SK-N-SH (cell line): ENCODE results near the gene MMP28. TPM values are rescaled to one million over a fixed set of nuclear protein-coding genes. Genes with fewer than 3 reads are reported as not detected.
A peak's percentile ranks its signal among the peaks of the same experiment; 100 is the strongest.

ENCODE experiments used
- CTCF ChIA-PET: fragments of 300-600, 350-600 bp; formaldehyde crosslinking; extraction: SDS; loops from one replicate; lab custom pipeline; 2021; lab: Yijun Ruan, JAX
- POLR2A ChIA-PET: fragments of 350-600 bp; sonication (Branson Sonifier 250); formaldehyde crosslinking; extraction: SDS; loops from one replicate; lab custom pipeline; 2020; ENCODE audit warnings: antibody characterized with exemption, inconsistent platforms; lab: Yijun Ruan, JAX
- DNase-seq: peaks from one replicate; pipeline ENCODE4 v3.0.0; 2012
- H2AFZ ChIP-seq: fragments of 200-600 bp; sonication (generic); 2 replicates; pipeline ENCODE4 v1.8.1; 2016; ENCODE audit warnings: antibody characterized with exemption, mild to moderate bottlenecking, low read depth
- H3F3A ChIP-seq: fragments of 200-600 bp; sonication (generic); replicated peaks from 2 replicates; pipeline ENCODE3; 2016; ENCODE audit warnings: antibody characterized with exemption, mild to moderate bottlenecking; ENCODE audit not compliant: insufficient read depth
- H3K27ac ChIP-seq, 2 experiments: fragments of 200-500 bp in 1 of 2; fragments of 200-600 bp in 1 of 2; sonication (Bioruptor generic) in 1 of 2; sonication (generic), shearing (Covaris generic) in 1 of 2; 2 replicates each; pipeline versions ENCODE4 v1.5.1 to v1.6.1; 2014 to 2016; ENCODE audit warnings: low read depth in 2 of 2, inconsistent platforms in 1 of 2, low read length in 1 of 2, mild to moderate bottlenecking in 1 of 2, mixed read lengths in 1 of 2
- H3K27me3 ChIP-seq: fragments of 200-600 bp; sonication (generic), shearing (Covaris generic); 2 replicates; pipeline ENCODE4 v1.6.1; 2016; ENCODE audit warnings: mixed run types; ENCODE audit not compliant: insufficient read depth
- H3K36me3 ChIP-seq, 2 experiments: fragments of 200-500 bp in 1 of 2; fragments of 200-600 bp in 1 of 2; sonication (Bioruptor generic) in 1 of 2; sonication (generic) in 1 of 2; replicated peaks in 1 of 2; 2 replicates each; pipeline versions ENCODE3 to v1.5.1; 2014 to 2016; ENCODE audit warnings: low read length in 1 of 2, mild to moderate bottlenecking in 1 of 2; ENCODE audit not compliant: insufficient read depth in 2 of 2, control insufficient read depth in 1 of 2
- H3K4me1 ChIP-seq, 2 experiments: fragments of 200-500 bp in 1 of 2; fragments of 200-600 bp in 1 of 2; sonication (Bioruptor generic) in 1 of 2; sonication (generic), shearing (Covaris generic) in 1 of 2; 2 replicates each; pipeline versions ENCODE4 v1.5.1 to v1.6.1; 2014 to 2016; ENCODE audit warnings: low read depth in 1 of 2, low read length in 1 of 2, mixed run types in 1 of 2; ENCODE audit not compliant: insufficient read depth in 2 of 2, control insufficient read depth in 1 of 2
- H3K4me2 ChIP-seq: fragments of 200-600 bp; sonication (generic), shearing (Covaris generic); 2 replicates; pipeline ENCODE4 v1.6.1; 2017; ENCODE audit warnings: mixed run types
- H3K4me3 ChIP-seq, 2 experiments: fragments of 200-500 bp in 1 of 2; fragments of 200-600 bp in 1 of 2; sonication (Bioruptor generic) in 1 of 2; sonication (generic), shearing (Covaris generic) in 1 of 2; 2 replicates each; pipeline versions ENCODE4 v1.5.1 to v1.8.1; 2014 to 2016; ENCODE audit warnings: low read depth in 2 of 2, inconsistent platforms in 1 of 2, low read length in 1 of 2, mild to moderate bottlenecking in 1 of 2, mixed read lengths in 1 of 2, moderate library complexity in 1 of 2
- H3K79me2 ChIP-seq: fragments of 200-600 bp; sonication (generic); 2 replicates; pipeline ENCODE4 v1.8.1; 2017; ENCODE audit warnings: mild to moderate bottlenecking; ENCODE audit not compliant: insufficient read depth
- H3K9ac ChIP-seq: fragments of 200-600 bp; sonication (generic); 2 replicates; pipeline ENCODE4 v1.6.1; 2017; ENCODE audit warnings: mixed run types
- H3K9me2 ChIP-seq: fragments of 200-600 bp; sonication (generic); 2 replicates; pipeline ENCODE4 v1.6.1; 2017; ENCODE audit warnings: mixed run types
- H3K9me3 ChIP-seq: fragments of 200-600 bp; sonication (generic); 2 replicates; pipeline ENCODE4 v1.6.1; 2017; ENCODE audit warnings: mixed run types, mild to moderate bottlenecking, moderate library complexity
- H4K20me1 ChIP-seq: fragments of 200-600 bp; sonication (generic); 2 replicates; pipeline ENCODE4 v1.6.1; 2017; ENCODE audit warnings: mild to moderate bottlenecking, mixed run types; ENCODE audit not compliant: insufficient read depth
- ELF1 ChIP-seq: IDR thresholded peaks from 2 replicates; pipeline ENCODE4 v1.4.0; 2012
- EZH2phosphoT487 ChIP-seq: fragments of 200-600 bp; sonication (generic); IDR thresholded peaks from 2 replicates; pipeline ENCODE4 v1.6.1; 2017; ENCODE audit warnings: low read depth, mixed run types, mild to moderate bottlenecking, antibody characterized with exemption, moderate library complexity, borderline replicate concordance
- JUND ChIP-seq: IDR thresholded peaks from 2 replicates; pipeline ENCODE4 v1.4.0; 2012
- MEF2A ChIP-seq: IDR thresholded peaks from 2 replicates; pipeline ENCODE4 v1.4.0; 2012; ENCODE audit warnings: low read depth, borderline replicate concordance
- NFIC ChIP-seq: IDR thresholded peaks from 2 replicates; pipeline ENCODE4 v1.4.0; 2012; ENCODE audit warnings: borderline replicate concordance
- NRF1 ChIP-seq: IDR thresholded peaks from 2 replicates; pipeline ENCODE4 v1.6.1; 2012; ENCODE audit warnings: low read depth, mild to moderate bottlenecking, low read length
- POLR2AphosphoS5 ChIP-seq: IDR thresholded peaks from 2 replicates; pipeline ENCODE4 v1.6.1; 2012; ENCODE audit warnings: low read depth, low read length
- RCOR1 ChIP-seq: fragments of 150-350 bp; IDR thresholded peaks from 2 replicates; pipeline ENCODE4 v1.6.1; 2017; ENCODE audit warnings: antibody characterized with exemption, low read length
- RFX5 ChIP-seq: IDR thresholded peaks from 2 replicates; pipeline ENCODE4 v1.6.1; 2012; ENCODE audit warnings: mild to moderate bottlenecking, improper control_type of control experiment, low read length
- RXRA ChIP-seq: IDR thresholded peaks from 2 replicates; pipeline ENCODE4 v1.4.0; 2012; ENCODE audit warnings: low read depth, mild to moderate bottlenecking, borderline replicate concordance
- SIN3A ChIP-seq: IDR thresholded peaks from 2 replicates; pipeline ENCODE4 v1.6.1; 2012; ENCODE audit warnings: low read depth, mild to moderate bottlenecking, low read length, moderate library complexity, borderline replicate concordance
- TAF1 ChIP-seq: IDR thresholded peaks from 2 replicates; pipeline ENCODE4 v1.6.1; 2012; ENCODE audit warnings: low read depth, mild to moderate bottlenecking, low read length, moderate library complexity, borderline replicate concordance
- TEAD4 ChIP-seq: IDR thresholded peaks from 2 replicates; pipeline ENCODE4 v1.4.0; 2012; ENCODE audit warnings: mild to moderate bottlenecking, borderline replicate concordance; ENCODE audit not compliant: insufficient read depth
- WGBS: methylation state at CpG from one replicate; pipeline ENCODE4 v1.1.6; 2017; ENCODE audit warnings: low lambda C conversion rate; 5-methylcytosine and 5-hydroxymethylcytosine counted together
- polyA plus RNA-seq, 3 experiments: library from polyadenylated mRNA; depleted of rRNA; stranded (reverse); fragments of >200 nt; gene quantifications; 2 replicates each; pipeline ENCODE4 v1.2.3, GENCODE V29; 2012
- TF ChIP-seq, protein P1 (sequence below): IDR thresholded peaks from 2 replicates; pipeline ENCODE4 v1.4.0; 2012; ENCODE audit warnings: low read depth, borderline replicate concordance
- TF ChIP-seq, protein P2 (sequence below): IDR thresholded peaks from 2 replicates; pipeline ENCODE4; 2012
- TF ChIP-seq, protein P3 (sequence below): fragments of 200-600 bp; sonication (generic); IDR thresholded peaks from 2 replicates; pipeline ENCODE4 v1.6.1; 2017; ENCODE audit warnings: antibody characterized with exemption, mild to moderate bottlenecking, moderate library complexity

Gene MMP28
- polyA plus RNA-seq, 1 of the 3 experiments (the other 2 are of a cell fraction): 0.33 TPM

DNA sequence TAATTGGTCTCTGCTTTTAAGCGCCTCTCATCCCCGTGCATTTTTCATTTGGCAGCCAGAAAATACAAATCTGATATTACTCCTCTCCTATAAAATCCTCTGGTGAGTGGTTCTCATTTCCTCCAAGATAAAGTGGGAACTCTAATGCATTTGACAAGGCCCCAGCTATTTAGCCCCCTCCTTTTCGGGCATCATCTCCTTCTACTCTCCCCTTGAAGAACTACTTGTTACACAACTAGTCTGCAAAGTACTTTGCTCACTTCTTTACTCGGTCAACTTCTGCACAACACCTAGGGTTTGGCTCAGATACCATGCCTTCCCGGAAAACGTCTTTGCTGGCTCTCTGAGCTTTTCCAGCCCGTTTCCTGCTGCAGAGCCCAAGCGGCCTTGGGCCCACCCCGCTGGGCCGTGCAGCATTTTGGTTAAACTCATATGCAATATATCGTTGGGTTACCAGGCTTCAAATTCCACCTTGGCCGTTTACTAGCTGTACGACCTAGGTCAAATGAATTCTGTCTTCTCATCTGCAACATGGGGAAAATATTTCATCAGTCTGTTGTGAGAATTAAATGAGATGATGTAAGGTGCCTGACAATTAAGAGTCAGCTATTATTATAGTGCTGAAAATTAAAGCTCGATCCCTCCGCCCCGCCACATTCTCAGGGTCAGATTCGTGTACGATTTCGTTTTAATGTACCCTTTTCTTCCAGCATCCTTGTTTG, 13.0 kb upstream of the MMP28 start:
- 43% methylated on average over 19 of the region's 19 CpGs for WGBS
- no peaks in the 10 kb centered on the region for H3K9me2 ChIP-seq
- H3F3A ChIP-seq: no peaks in the 10 kb centered on the region
- H3K36me3 ChIP-seq: peaks cover 0 to 12% of the 10 kb centered on the region in 2 experiments
- TF ChIP-seq TAF1 (no peak), EZH2phosphoT487 (no peak), RXRA (no peak), SIN3A (no peak), JUND (no peak), RCOR1 (no peak), MEF2A (no peak), POLR2AphosphoS5 (no peak), ELF1 (no peak), TEAD4 (no peak), NRF1 (no peak), RFX5 (no peak), NFIC (no peak)
- TF ChIP-seq, protein P1, sequence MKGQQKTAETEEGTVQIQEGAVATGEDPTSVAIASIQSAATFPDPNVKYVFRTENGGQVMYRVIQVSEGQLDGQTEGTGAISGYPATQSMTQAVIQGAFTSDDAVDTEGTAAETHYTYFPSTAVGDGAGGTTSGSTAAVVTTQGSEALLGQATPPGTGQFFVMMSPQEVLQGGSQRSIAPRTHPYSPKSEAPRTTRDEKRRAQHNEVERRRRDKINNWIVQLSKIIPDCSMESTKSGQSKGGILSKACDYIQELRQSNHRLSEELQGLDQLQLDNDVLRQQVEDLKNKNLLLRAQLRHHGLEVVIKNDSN: no peak
- TF ChIP-seq, protein P2, sequence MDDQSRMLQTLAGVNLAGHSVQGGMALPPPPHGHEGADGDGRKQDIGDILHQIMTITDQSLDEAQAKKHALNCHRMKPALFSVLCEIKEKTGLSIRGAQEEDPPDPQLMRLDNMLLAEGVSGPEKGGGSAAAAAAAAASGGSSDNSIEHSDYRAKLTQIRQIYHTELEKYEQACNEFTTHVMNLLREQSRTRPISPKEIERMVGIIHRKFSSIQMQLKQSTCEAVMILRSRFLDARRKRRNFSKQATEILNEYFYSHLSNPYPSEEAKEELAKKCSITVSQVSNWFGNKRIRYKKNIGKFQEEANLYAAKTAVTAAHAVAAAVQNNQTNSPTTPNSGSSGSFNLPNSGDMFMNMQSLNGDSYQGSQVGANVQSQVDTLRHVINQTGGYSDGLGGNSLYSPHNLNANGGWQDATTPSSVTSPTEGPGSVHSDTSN: no peak
- TF ChIP-seq, protein P3, sequence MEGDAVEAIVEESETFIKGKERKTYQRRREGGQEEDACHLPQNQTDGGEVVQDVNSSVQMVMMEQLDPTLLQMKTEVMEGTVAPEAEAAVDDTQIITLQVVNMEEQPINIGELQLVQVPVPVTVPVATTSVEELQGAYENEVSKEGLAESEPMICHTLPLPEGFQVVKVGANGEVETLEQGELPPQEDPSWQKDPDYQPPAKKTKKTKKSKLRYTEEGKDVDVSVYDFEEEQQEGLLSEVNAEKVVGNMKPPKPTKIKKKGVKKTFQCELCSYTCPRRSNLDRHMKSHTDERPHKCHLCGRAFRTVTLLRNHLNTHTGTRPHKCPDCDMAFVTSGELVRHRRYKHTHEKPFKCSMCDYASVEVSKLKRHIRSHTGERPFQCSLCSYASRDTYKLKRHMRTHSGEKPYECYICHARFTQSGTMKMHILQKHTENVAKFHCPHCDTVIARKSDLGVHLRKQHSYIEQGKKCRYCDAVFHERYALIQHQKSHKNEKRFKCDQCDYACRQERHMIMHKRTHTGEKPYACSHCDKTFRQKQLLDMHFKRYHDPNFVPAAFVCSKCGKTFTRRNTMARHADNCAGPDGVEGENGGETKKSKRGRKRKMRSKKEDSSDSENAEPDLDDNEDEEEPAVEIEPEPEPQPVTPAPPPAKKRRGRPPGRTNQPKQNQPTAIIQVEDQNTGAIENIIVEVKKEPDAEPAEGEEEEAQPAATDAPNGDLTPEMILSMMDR: no peak
- peaks cover 36% of the 10 kb centered on the region for H4K20me1 ChIP-seq
- H3K4me3 ChIP-seq: peak overlapping the region; percentile 77 to 80
- H2AFZ ChIP-seq: peak overlapping the region; percentile 63; the same call in 1 of the 2 replicates
- CTCF ChIA-PET: interaction anchor here (0.6 to 13.5 kb wide), 22 partner anchors 8 to 394 kb away, joined by 3 to 809 read pairs (median 5); partner anchors contain the start of genes C17orf50, HEATR9 and MMP28
- H3K79me2 ChIP-seq: peaks cover 41% of the 10 kb centered on the region
- H3K9me3 ChIP-seq: no peaks in the 10 kb centered on the region
- H3K27ac ChIP-seq: peak overlapping the region; percentile 75 to 99
- H3K4me1 ChIP-seq: peaks cover 0 to 21% of the 10 kb centered on the region in 2 experiments; a peak in 3 of 4 replicates
- POLR2A ChIA-PET: interaction anchor here (0.5 to 4.2 kb wide), 16 partner anchors 8 to 230 kb away, joined by 3 to 65 read pairs (median 4); partner anchors contain the start of genes AP2B1 and PEX12
- peak overlapping the region; percentile 90 for H3K9ac ChIP-seq
- no peaks in the 10 kb centered on the region for H3K27me3 ChIP-seq
- no peak for DNase-seq
- peak overlapping the region; percentile 65 for H3K4me2 ChIP-seq
